Ectodermal cell (in vitro differentiated cells): ENCODE results near the gene CALCOCO1.
A peak's percentile ranks its signal among the peaks of the same experiment; 100 is the strongest.
"Not testable (repeated sequence)": the region's sequence is repeated elsewhere in the genome, so short reads cannot be mapped to it uniquely, and the experiment has no call there.

Experiments used
- H3K27ac ChIP-seq: 2 replicates; pipeline ENCODE4 v1.7.0; 2013; ENCODE audit warnings: mild to moderate bottlenecking, low read depth, low read length; ENCODE audit not compliant: insufficient read depth, poor library complexity, severe bottlenecking
- H3K27me3 ChIP-seq: 2 replicates; pipeline ENCODE4 v1.7.0; 2013; ENCODE audit warnings: mild to moderate bottlenecking, low read length; ENCODE audit not compliant: insufficient read depth, control insufficient read depth, poor library complexity, severe bottlenecking
- H3K36me3 ChIP-seq: one replicate; pipeline ENCODE4 v1.7.0; 2013; ENCODE audit warnings: low read length; ENCODE audit not compliant: control insufficient read depth, insufficient read depth
- H3K4me1 ChIP-seq: one replicate; pipeline ENCODE4 v1.7.0; 2013; ENCODE audit warnings: low read length; ENCODE audit not compliant: control insufficient read depth, insufficient read depth
- H3K4me3 ChIP-seq: 2 replicates; pipeline ENCODE4 v1.7.0; 2013; ENCODE audit warnings: low read depth, low read length, control low read depth; ENCODE audit not compliant: insufficient read depth
- H3K9me3 ChIP-seq: 2 replicates; pipeline ENCODE4 v1.7.0; 2013; ENCODE audit warnings: mild to moderate bottlenecking, low read length, moderate library complexity; ENCODE audit not compliant: control insufficient read depth
- WGBS, 2 experiments: methylation state at CpG; one replicate each; pipeline ENCODE4 v1.1.7; 2013; ENCODE audit warnings: missing lambda C conversion rate in 2 of 2; 5-methylcytosine and 5-hydroxymethylcytosine counted together

The CALCOCO1 gene

DNA sequence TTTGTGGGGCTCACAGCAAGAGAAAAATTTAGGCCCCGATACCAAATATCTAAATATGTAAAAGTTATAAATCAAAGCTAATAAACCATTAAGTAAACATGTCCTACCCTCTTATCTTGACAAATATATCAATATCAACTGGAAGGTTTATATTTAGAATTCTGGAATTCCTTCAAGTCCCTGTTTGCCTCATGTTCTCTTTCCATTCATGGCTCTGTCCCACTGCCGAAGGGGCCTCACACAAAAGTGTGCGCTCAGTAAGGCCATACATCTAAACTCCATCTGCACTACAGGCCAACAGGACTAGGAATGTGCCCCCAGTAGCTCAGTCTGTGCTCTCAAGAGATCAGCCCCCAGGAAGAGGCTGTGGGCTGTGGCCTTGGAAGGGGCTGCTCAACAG lies 40.8 kb downstream of the CALCOCO1 start:
- Histone ChIP-seq H3K9me3 (no peaks in the 10 kb centered on the region), H3K27ac (no peak overlapping the region), H3K4me3 (no peak overlapping the region), H3K27me3 (no peaks in the 10 kb centered on the region), H3K36me3 (no peaks in the 10 kb centered on the region), H3K4me1 (no peaks in the 10 kb centered on the region)
- WGBS, 2 experiments: 91 to 98% methylated on average over 2 of the region's 3 CpGs

GRCh38 chr12:53684654-53685220 lies 42.5 kb downstream of the CALCOCO1 start:
- H3K27me3 ChIP-seq: no peaks in the 10 kb centered on the region
- no peak overlapping the region for H3K4me3 ChIP-seq
- no peaks in the 10 kb centered on the region for H3K36me3 ChIP-seq
- H3K4me1 ChIP-seq: no peaks in the 10 kb centered on the region
- no peaks in the 10 kb centered on the region for H3K9me3 ChIP-seq
- 89% methylated on average over 3 of the region's 3 CpGs for WGBS, 2 experiments
- H3K27ac ChIP-seq: no peak overlapping the region

GRCh38 chr12:53683983-53684382 lies 43.3 kb downstream of the CALCOCO1 start:
- Histone ChIP-seq H3K27ac (no peak overlapping the region), H3K36me3 (no peaks in the 10 kb centered on the region), H3K4me1 (no peaks in the 10 kb centered on the region), H3K27me3 (no peaks in the 10 kb centered on the region), H3K9me3 (no peaks in the 10 kb centered on the region), H3K4me3 (no peak overlapping the region)
- WGBS, 2 experiments: 86 to 91% methylated on average over 9 of the region's 9 CpGs

DNA sequence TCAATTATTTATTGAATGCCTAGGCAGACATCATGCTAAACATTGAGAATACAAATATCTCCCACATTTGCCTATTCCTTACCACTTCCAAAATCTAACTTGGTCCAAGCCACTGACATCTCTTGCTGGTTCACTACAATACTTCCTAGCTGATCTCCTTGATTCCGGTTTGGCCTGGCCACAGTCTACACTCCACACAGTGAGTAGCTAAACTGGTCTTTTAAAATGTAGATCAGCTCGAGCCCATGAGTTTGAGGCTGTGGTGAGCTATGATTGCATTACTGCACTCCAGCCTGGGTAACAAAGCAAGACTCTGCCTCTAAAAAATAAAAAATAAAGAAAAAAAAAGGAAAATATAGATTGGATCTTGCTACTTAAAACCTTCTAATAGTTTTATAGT lies 43.8 kb downstream of the CALCOCO1 start:
- H3K4me1 ChIP-seq: peaks cover 3% of the 10 kb centered on the region
- WGBS, 2 experiments: 73 to 84% methylated on average over 2 of the region's 2 CpGs
- no peaks in the 10 kb centered on the region for H3K9me3 ChIP-seq
- H3K36me3 ChIP-seq: no peaks in the 10 kb centered on the region
- H3K27ac ChIP-seq: no peak overlapping the region
- no peaks in the 10 kb centered on the region for H3K27me3 ChIP-seq
- H3K4me3 ChIP-seq: no peak overlapping the region

GRCh38 chr12:53680061-53680460 lies 47.2 kb downstream of the CALCOCO1 start:
- H3K36me3 ChIP-seq, H3K9me3 ChIP-seq, H3K4me3 ChIP-seq, H3K27ac ChIP-seq, H3K27me3 ChIP-seq: not testable (repeated sequence)
- WGBS, 2 experiments: 90 to 96% methylated on average over 4 to 5 of the region's 5 CpGs
- peaks cover 16% of the 10 kb centered on the region for H3K4me1 ChIP-seq

DNA sequence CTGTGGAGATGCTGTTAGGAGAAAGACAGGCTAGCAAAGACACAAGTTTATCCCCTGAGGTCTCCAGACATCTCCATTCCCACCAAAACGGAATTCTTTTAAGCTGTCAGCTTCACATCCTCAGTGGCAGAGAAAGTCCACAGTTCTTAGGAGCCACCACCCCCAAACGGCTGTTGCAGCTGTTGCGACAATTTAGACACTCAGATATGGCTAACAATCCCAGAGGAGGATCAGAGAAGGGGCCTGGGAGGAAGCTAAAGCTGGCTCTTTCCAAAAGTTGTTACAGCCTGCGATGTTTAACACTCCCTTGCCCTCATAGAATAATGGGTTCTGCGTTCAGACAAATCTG lies 49.5 kb downstream of the CALCOCO1 start:
- 73 to 74% methylated on average over 5 of the region's 5 CpGs for WGBS, 2 experiments
- Histone ChIP-seq H3K27ac (peak overlapping the region; percentile 96), H3K36me3 (peaks cover 6% of the 10 kb centered on the region), H3K27me3 (no peaks in the 10 kb centered on the region), H3K4me1 (peaks cover 21% of the 10 kb centered on the region), H3K4me3 (peak overlapping the region; percentile 77), H3K9me3 (no peaks in the 10 kb centered on the region)

GRCh38 chr12:53677016-53677799 lies 50.0 kb downstream of the CALCOCO1 start:
- Histone ChIP-seq H3K27me3 (no peaks in the 10 kb centered on the region), H3K4me3 (peak overlapping the region; percentile 77), H3K4me1 (peaks cover 21% of the 10 kb centered on the region), H3K36me3 (peaks cover 10% of the 10 kb centered on the region), H3K9me3 (no peaks in the 10 kb centered on the region), H3K27ac (peak overlapping the region; percentile 96)
- WGBS, 2 experiments: 5% methylated on average over 51 of the region's 51 CpGs

GRCh38 chr12:53676656-53677015 lies 50.6 kb downstream of the CALCOCO1 start:
- peak overlapping the region; percentile 77 for H3K4me3 ChIP-seq
- no peaks in the 10 kb centered on the region for H3K9me3 ChIP-seq
- peaks cover 15% of the 10 kb centered on the region for H3K36me3 ChIP-seq
- peak overlapping the region; percentile 96 for H3K27ac ChIP-seq
- H3K4me1 ChIP-seq: peaks cover 21% of the 10 kb centered on the region
- no peaks in the 10 kb centered on the region for H3K27me3 ChIP-seq
- WGBS, 2 experiments: 5 to 6% methylated on average over 14 to 15 of the region's 15 CpGs

DNA sequence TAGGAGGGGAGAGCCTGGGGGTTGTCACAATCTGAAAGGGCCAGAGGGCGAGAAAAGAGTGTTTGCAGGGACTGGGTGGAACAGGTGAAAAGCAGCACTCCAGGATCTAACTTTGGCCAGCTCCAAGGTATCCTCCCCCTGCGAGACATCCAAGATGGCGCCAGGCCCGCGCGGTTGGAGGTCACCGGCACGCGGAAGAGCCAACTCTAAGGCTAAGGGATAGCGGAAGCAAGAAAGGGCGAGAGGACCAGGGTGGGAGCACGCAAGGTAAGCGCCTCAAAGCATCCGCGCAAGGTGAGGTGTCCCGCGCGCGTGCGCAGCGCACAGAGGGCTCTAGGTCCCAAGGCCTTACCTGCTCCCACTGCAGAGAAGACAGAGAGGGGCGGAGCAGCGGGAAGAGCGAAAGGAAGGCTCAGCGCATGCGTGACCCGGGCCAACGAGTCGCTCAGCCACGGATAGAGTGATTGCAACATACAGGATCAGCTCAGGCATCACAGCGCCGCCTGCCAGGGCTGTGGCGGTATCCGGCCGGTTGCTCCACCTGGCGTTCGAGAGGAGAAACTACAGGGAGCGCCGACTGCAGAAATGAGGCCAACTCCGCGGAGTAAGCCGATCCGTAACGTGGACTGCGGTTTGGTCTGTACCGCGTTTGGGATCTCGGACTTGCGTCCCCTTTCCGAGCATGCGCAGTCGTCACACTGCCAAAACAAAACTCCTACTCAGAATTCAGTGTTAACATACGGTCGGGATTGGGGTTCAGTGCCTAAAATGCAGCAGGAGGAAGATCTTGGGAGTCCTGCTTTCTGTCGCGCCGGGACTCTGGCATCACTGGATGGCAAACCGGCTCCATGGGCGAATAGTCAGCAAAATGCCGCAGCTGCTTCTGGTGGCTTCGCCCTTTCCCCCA lies 51.3 kb downstream of the CALCOCO1 start, which contains the start of gene ATP5MC2:
ATP5MC2 (minus strand) TSS at position 383 of the 907 bp plus-strand sequence. CDS start 3,469 bp downstream, outside the sequence.
- Histone ChIP-seq H3K36me3 (peaks cover 21% of the 10 kb centered on the region), H3K4me1 (peaks cover 21% of the 10 kb centered on the region), H3K27me3 (no peaks in the 10 kb centered on the region), H3K27ac (peak within 1 kb of the TSS; percentile 96), H3K9me3 (no peaks in the 10 kb centered on the region), H3K4me3 (peak within 1 kb of the TSS; percentile 77)
- WGBS, 2 experiments: 3% methylated on average over 61 of the region's 61 CpGs
